Measurements from ENCODE around the gene MEF2C. TPM values are rescaled to one million over a fixed set of nuclear protein-coding genes. Genes with fewer than 3 reads are reported as not detected.

Gene MEF2C
- polyA plus RNA-seq, 1 donor from 2014 or later: 30.2 TPM

DNA sequence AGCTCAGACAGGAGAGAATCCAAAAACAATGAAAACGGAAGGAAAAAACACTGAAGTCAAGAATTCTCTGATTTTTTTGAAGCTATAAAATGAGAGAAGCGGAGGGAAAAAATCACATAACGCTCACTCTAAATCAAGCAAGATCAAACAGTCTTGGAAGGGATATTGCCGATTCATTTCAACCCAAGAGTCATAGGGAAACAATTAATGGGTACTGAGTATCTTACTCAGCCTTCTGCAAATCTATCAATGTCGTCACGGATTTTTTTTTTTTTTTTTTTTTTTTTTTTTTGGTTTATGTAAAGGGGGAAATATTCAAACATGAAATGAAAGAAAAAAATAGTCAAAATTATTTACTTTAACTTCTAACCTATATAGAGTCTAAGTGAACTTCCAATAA, 9.5 kb downstream of the MEF2C start:
- H4K20me1 ChIP-seq (ENCODE audit: insufficient read depth): no peaks in the 10 kb centered on the region
- H3K27me3 ChIP-seq (ENCODE audit: insufficient read depth, low read depth, low read length): no peaks in the 10 kb centered on the region
- no peak overlapping the region for H3K9ac ChIP-seq (ENCODE audit: low read length)
- no peak overlapping the region for H3K4me3 ChIP-seq (ENCODE audit: low read length)
- H3K79me2 ChIP-seq (replicated peaks; ENCODE audit: insufficient read depth, low read length): no peaks in the 10 kb centered on the region
- H3K9me2 ChIP-seq (ENCODE audit: insufficient read depth, low read length): no peaks in the 10 kb centered on the region
- H2AFZ ChIP-seq (ENCODE audit: low read depth, low read length): no peak overlapping the region
- no peak overlapping the region for H3K4me2 ChIP-seq (ENCODE audit: low read length)
- no peaks in the 10 kb centered on the region for H3K9me3 ChIP-seq (ENCODE audit: low read length)
- H3K36me3 ChIP-seq (ENCODE audit: insufficient read depth, low read length): no peaks in the 10 kb centered on the region
- TF ChIP-seq EP300 (conservative IDR thresholded peaks at IDR 0.05; ENCODE audit: poor library complexity, severe bottlenecking): no peak
- H3F3A ChIP-seq (ENCODE audit: insufficient read depth, low read length, poor library complexity, severe bottlenecking): no peaks in the 10 kb centered on the region
- no peak overlapping the region for H3K27ac ChIP-seq (ENCODE audit: low read length)

DNA sequence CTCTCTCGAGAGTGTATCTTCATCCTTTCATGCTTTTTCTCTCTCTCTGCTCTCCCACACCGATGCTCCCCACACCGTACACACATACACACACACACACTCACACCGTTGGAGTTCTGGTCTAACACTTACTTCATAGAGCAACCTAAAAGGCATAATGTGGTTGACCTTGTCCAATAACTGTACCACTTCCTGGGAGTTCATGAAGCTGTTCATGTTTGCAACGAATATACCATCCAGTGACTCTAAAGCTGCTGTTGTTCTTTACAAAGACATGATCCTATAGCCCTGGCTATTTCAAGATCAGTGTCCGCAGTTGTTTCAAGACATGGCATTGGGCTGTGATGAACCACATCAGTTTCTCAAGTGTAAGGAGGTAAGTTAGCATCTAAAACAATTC, 10.0 kb downstream of the MEF2C start:
- Histone ChIP-seq H3K27ac (ENCODE audit: low read length) (no peak overlapping the region), H3K9me3 (ENCODE audit: low read length) (no peaks in the 10 kb centered on the region), H3K9me2 (ENCODE audit: insufficient read depth, low read length) (no peaks in the 10 kb centered on the region), H3K4me2 (ENCODE audit: low read length) (no peak overlapping the region), H3F3A (ENCODE audit: insufficient read depth, low read length, poor library complexity, severe bottlenecking) (no peaks in the 10 kb centered on the region), H2AFZ (ENCODE audit: low read depth, low read length) (no peak overlapping the region), H3K36me3 (ENCODE audit: insufficient read depth, low read length) (no peaks in the 10 kb centered on the region), H3K4me3 (ENCODE audit: low read length) (no peak overlapping the region), H4K20me1 (ENCODE audit: insufficient read depth) (no peaks in the 10 kb centered on the region), H3K27me3 (ENCODE audit: insufficient read depth, low read depth, low read length) (no peaks in the 10 kb centered on the region), H3K79me2 (replicated peaks; ENCODE audit: insufficient read depth, low read length) (no peaks in the 10 kb centered on the region), H3K9ac (ENCODE audit: low read length) (no peak overlapping the region)
- no peak for TF ChIP-seq SMC3 (conservative IDR thresholded peaks at IDR 0.05; ENCODE audit: poor library complexity)
- no peak for TF ChIP-seq RAD21 (conservative IDR thresholded peaks at IDR 0.05)
- TF ChIP-seq EP300 (conservative IDR thresholded peaks at IDR 0.05; ENCODE audit: poor library complexity, severe bottlenecking): no peak
- no peak for TF ChIP-seq MXI1 (conservative IDR thresholded peaks at IDR 0.05; ENCODE audit: poor library complexity, severe bottlenecking)
- TF ChIP-seq, protein P1, sequence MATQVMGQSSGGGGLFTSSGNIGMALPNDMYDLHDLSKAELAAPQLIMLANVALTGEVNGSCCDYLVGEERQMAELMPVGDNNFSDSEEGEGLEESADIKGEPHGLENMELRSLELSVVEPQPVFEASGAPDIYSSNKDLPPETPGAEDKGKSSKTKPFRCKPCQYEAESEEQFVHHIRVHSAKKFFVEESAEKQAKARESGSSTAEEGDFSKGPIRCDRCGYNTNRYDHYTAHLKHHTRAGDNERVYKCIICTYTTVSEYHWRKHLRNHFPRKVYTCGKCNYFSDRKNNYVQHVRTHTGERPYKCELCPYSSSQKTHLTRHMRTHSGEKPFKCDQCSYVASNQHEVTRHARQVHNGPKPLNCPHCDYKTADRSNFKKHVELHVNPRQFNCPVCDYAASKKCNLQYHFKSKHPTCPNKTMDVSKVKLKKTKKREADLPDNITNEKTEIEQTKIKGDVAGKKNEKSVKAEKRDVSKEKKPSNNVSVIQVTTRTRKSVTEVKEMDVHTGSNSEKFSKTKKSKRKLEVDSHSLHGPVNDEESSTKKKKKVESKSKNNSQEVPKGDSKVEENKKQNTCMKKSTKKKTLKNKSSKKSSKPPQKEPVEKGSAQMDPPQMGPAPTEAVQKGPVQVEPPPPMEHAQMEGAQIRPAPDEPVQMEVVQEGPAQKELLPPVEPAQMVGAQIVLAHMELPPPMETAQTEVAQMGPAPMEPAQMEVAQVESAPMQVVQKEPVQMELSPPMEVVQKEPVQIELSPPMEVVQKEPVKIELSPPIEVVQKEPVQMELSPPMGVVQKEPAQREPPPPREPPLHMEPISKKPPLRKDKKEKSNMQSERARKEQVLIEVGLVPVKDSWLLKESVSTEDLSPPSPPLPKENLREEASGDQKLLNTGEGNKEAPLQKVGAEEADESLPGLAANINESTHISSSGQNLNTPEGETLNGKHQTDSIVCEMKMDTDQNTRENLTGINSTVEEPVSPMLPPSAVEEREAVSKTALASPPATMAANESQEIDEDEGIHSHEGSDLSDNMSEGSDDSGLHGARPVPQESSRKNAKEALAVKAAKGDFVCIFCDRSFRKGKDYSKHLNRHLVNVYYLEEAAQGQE (IDR thresholded peaks at IDR 0.05; ENCODE audit: borderline replicate concordance): no peak

DNA sequence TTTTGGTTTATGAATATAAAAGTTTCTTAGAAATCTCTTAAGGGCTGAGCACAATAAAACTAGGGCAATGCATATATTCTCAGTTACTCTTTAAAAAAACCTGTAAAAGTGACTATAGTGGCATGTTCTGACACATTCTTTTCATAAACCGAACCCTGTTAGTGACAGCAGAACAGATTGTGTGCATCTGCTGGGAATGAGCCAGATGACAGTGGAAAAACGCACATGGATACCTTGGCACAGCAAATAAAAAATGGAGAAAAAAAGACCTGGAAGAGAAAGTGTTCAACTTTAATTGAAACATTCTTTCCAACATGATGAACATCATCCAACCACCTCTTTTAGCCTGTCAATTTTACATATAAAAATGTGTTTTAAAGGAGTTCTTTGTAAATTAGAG, 12.7 kb downstream of the MEF2C start:
- H3K4me3 ChIP-seq (ENCODE audit: low read length): no peak overlapping the region
- TF ChIP-seq EP300 (conservative IDR thresholded peaks at IDR 0.05; ENCODE audit: poor library complexity, severe bottlenecking) (peak; percentile 38), SMC3 (conservative IDR thresholded peaks at IDR 0.05; ENCODE audit: poor library complexity) (no peak)
- no peaks in the 10 kb centered on the region for H4K20me1 ChIP-seq (ENCODE audit: insufficient read depth)
- no peaks in the 10 kb centered on the region for H3K9me2 ChIP-seq (ENCODE audit: insufficient read depth, low read length)
- H3K36me3 ChIP-seq (ENCODE audit: insufficient read depth, low read length): no peaks in the 10 kb centered on the region
- H2AFZ ChIP-seq (ENCODE audit: low read depth, low read length): no peak overlapping the region
- no peaks in the 10 kb centered on the region for H3K79me2 ChIP-seq (replicated peaks; ENCODE audit: insufficient read depth, low read length)
- no peaks in the 10 kb centered on the region for H3F3A ChIP-seq (ENCODE audit: insufficient read depth, low read length, poor library complexity, severe bottlenecking)
- no peak overlapping the region for H3K4me2 ChIP-seq (ENCODE audit: low read length)
- no peak overlapping the region for H3K9ac ChIP-seq (ENCODE audit: low read length)
- H3K27me3 ChIP-seq (ENCODE audit: insufficient read depth, low read depth, low read length): no peaks in the 10 kb centered on the region
- no peaks in the 10 kb centered on the region for H3K9me3 ChIP-seq (ENCODE audit: low read length)
- H3K27ac ChIP-seq (ENCODE audit: low read length): no peak overlapping the region

DNA sequence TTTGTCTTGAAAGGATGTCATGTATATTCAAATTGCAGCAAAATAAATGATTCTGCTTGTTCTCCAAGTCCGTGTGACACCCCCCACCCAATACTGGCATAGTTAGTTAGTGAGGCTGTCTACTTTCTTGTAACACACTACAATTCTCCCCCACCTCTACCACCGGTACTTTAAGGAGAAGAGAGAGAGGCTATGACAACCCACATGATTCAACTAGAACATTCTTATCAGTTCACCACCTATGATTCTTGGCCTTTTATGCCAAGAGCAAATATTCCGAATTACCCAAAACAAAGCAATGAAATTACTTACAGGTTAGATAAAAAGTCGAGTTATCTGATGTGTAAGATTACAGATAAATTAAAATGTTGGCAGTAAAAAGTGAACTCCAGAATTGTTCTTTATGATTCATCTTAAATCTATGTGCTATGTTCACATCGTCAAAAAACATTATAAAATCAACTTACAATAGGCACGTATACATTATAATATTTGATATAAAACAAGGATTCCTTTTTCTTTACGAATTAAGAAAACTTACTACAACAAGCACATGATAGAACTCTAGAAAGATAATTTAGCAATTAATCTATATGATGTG, 14.4 kb downstream of the MEF2C start:
- Histone ChIP-seq H3K27ac (ENCODE audit: low read length) (no peak overlapping the region), H3K79me2 (replicated peaks; ENCODE audit: insufficient read depth, low read length) (no peaks in the 10 kb centered on the region), H3K9me2 (ENCODE audit: insufficient read depth, low read length) (no peaks in the 10 kb centered on the region)
- TF ChIP-seq TAF1 (IDR thresholded peaks at IDR 0.05; ENCODE audit: low read depth): no peak
- TF ChIP-seq, protein P1 (IDR thresholded peaks at IDR 0.05; ENCODE audit: borderline replicate concordance): no peak
- TF ChIP-seq EP300 (conservative IDR thresholded peaks at IDR 0.05; ENCODE audit: poor library complexity, severe bottlenecking): no peak
- TF ChIP-seq EZH2 (IDR thresholded peaks at IDR 0.05; ENCODE audit: borderline replicate concordance, insufficient read depth, low read length, poor library complexity, severe bottlenecking): no peak
- no peak for TF ChIP-seq RAD21 (conservative IDR thresholded peaks at IDR 0.05)
- TF ChIP-seq, protein P2, sequence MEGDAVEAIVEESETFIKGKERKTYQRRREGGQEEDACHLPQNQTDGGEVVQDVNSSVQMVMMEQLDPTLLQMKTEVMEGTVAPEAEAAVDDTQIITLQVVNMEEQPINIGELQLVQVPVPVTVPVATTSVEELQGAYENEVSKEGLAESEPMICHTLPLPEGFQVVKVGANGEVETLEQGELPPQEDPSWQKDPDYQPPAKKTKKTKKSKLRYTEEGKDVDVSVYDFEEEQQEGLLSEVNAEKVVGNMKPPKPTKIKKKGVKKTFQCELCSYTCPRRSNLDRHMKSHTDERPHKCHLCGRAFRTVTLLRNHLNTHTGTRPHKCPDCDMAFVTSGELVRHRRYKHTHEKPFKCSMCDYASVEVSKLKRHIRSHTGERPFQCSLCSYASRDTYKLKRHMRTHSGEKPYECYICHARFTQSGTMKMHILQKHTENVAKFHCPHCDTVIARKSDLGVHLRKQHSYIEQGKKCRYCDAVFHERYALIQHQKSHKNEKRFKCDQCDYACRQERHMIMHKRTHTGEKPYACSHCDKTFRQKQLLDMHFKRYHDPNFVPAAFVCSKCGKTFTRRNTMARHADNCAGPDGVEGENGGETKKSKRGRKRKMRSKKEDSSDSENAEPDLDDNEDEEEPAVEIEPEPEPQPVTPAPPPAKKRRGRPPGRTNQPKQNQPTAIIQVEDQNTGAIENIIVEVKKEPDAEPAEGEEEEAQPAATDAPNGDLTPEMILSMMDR (IDR thresholded peaks at IDR 0.05; ENCODE audit: poor library complexity, severe bottlenecking): no peak
- TF ChIP-seq MXI1 (conservative IDR thresholded peaks at IDR 0.05; ENCODE audit: poor library complexity, severe bottlenecking): no peak

More for the DNA sequence above, 14.4 kb downstream of the MEF2C start:
- H3K4me2 ChIP-seq (ENCODE audit: low read length): no peak overlapping the region
- H3K4me3 ChIP-seq (ENCODE audit: low read length): no peak overlapping the region
- H4K20me1 ChIP-seq (ENCODE audit: insufficient read depth): no peaks in the 10 kb centered on the region
- H3K36me3 ChIP-seq (ENCODE audit: insufficient read depth, low read length): no peaks in the 10 kb centered on the region
- no peak overlapping the region for H2AFZ ChIP-seq (ENCODE audit: low read depth, low read length)
- H3K9ac ChIP-seq (ENCODE audit: low read length): no peak overlapping the region
- no peaks in the 10 kb centered on the region for H3F3A ChIP-seq (ENCODE audit: insufficient read depth, low read length, poor library complexity, severe bottlenecking)
- no peaks in the 10 kb centered on the region for H3K9me3 ChIP-seq (ENCODE audit: low read length)
- no peaks in the 10 kb centered on the region for H3K27me3 ChIP-seq (ENCODE audit: insufficient read depth, low read depth, low read length)
